NCI-H82 treated with DMSO at 0.1 percent for 48 hours (cell line): ENCODE data around the gene OR7D2.
"Not testable (repeated sequence)": the region's sequence is repeated elsewhere in the genome, so short reads cannot be mapped to it uniquely, and the experiment has no call there.

Source experiments
- DNase-seq: peaks from one replicate; lab custom pipeline; 2025; ENCODE audit not compliant: unreplicated experiment; lab: John Stamatoyannopoulos, UW

Gene OR7D2

DNA sequence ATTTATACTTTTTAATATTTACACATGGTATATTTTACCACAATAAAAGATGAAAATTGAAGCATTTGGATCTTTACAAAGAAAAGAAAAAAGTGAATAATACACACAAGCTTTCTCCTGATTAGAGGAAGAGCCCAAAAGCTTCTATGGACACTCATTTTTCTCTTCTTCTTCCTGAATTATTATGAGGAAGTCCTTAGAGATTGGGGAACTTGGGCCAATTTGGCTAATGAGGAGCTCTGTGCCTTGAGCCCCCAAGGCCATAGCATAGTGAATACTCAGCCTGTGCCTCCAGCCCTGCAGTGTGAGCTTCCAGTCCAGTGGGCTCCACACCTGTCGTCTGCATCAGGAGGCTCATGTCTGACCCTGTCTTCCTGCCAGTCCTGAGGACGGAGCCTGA lies 19.3 kb downstream of the OR7D2 start:
- DNase-seq: not testable (repeated sequence)

DNA sequence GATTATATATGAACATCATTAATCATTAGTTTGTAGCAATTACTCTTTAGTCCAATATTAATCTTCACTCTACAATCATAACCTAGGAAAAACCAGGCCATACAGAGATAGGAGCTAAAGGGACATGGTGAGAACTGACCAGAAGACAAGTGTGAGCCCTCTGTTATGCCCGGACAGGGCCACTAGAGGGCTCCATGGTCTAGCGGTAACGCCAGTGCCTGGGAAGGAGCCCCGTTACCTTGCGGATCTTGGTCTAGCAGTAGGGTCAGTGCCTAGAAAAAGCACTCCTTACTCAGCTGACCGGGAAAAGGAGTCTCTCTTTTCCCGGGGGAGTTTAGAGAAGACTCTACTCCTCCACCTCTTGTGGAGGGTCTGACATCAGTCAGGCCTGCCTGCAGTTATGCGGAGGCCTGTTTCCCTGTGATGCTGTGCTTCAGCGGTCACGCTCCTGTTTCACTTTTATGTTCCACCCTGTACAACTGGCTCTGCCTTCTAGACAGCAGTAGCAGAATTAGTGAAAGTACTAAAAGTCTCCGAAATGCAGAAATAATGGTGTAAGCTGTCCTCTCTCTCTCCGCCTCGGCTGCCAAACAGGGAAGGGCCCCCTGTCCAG lies 26.8 kb downstream of the OR7D2 start:
- DNase-seq: peak; percentile 17

DNA sequence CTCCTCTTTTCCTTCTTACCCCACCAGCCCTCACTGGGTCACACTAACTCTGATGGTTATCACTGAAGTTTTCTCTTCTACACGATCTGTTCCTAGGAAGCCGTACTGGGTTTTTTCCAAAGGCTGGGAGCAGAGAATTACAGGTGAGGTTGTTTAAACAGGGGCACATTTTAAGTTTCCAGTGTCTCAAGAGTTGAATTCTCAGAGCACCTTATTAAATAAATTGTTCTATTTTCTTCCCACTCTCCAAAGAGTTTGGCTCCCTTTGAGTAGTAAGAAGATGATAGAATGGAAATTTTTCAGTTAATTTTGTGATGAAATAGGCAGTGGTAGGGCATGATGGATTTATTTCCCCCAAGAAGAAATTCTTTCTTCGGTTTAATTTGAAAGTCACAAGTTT lies 40.7 kb downstream of the OR7D2 start, which contains the start of gene OR7D4:
Gene OR7D4 (minus strand): TSS at position 101 of the 400 bp plus-strand sequence. CDS start 4,752 bp downstream, outside the sequence.
- no peak for DNase-seq
